Upper lobe of left lung (tissue), 4 donors: ENCODE measurements around the gene THRA.

Experiments
- EP300 ChIP-seq, 4 donors: sonication (generic); formaldehyde crosslinking; IDR thresholded peaks; one replicate each; pipeline ENCODE4 v1.5.1; 2017; ENCODE audit warnings: antibody characterized with exemption in 4 of 4, control low read depth in 2 of 4
- POLR2A ChIP-seq, 4 donors: fragments of 450-650 bp; IDR thresholded peaks; one replicate each; pipeline ENCODE4 v1.5.1; 2016 to 2017; ENCODE audit warnings: antibody characterized with exemption in 4 of 4, mild to moderate bottlenecking in 2 of 4
- POLR2AphosphoS5 ChIP-seq, 2 donors: sonication (generic); formaldehyde crosslinking; IDR thresholded peaks; one replicate each; pipeline ENCODE4 v1.5.1; 2017; ENCODE audit warnings: antibody characterized with exemption in 2 of 2

GRCh38 chr17:40121181-40122135 lies 58.7 kb downstream of the THRA start, which contains the start of gene MSL1:
- peak; percentile 56 to 88 for TF ChIP-seq POLR2AphosphoS5 (IDR thresholded peaks at IDR 0.05)
- no peak for TF ChIP-seq EP300 (IDR thresholded peaks at IDR 0.05)
- peak in 2 of 4 donors; percentile 50 to 75 for TF ChIP-seq POLR2A (IDR thresholded peaks at IDR 0.05)
